HepG2 (cell line): ENCODE measurements around the gene SUSD3. TPM values are rescaled to one million over a fixed set of nuclear protein-coding genes. Genes with fewer than 3 reads are reported as not detected.

Experiments
- ATAC-seq: fragments of 200-7000 bp; cut with Tn5 transposase; 3 replicates; pipeline ENCODE4 v1.9.1; 2020; ENCODE audit warnings: mild to moderate bottlenecking, moderate library complexity
- BruUV-seq: library from RNA; stranded (reverse); fragments of 400-500 nt; replicated peaks from 2 replicates; lab custom pipeline; 2021; lab: Mats Ljungman, UMichigan
- CTCF ChIA-PET: fragments of 300-600 bp; formaldehyde crosslinking; extraction: SDS; loops from one replicate; lab custom pipeline; 2021; ENCODE audit warnings: low total read pairs, inconsistent platforms, low intra/inter-chr PET ratio; lab: Yijun Ruan, JAX
- POLR2A ChIA-PET: fragments of 350-600 bp; sonication (Branson Sonifier 250); formaldehyde crosslinking; loops from one replicate; lab custom pipeline; 2020; ENCODE audit warnings: antibody characterized with exemption, inconsistent platforms; lab: Yijun Ruan, JAX
- DNase-seq: peaks from one replicate; pipeline ENCODE4 v3.0.0-alpha.2; 2015; ENCODE audit warnings: low spot score
- FAIRE-seq: peaks from 3 replicates; lab custom pipeline; 2011; peaks lifted over from hg19 to GRCh38; lab: Jason Lieb, UNC
- H2AFZ ChIP-seq: one replicate; pipeline ENCODE4 v1.6.1; 2011; ENCODE audit warnings: low read length, inconsistent platforms
- H3K27ac ChIP-seq: fragments of 300-600 bp; 3 replicates; pipeline ENCODE4 v1.8.0; 2011; ENCODE audit warnings: mixed run types, mild to moderate bottlenecking, mixed read lengths, low read length, inconsistent platforms; ENCODE audit not compliant: insufficient read depth; ENCODE audit errors: extremely low read length
- H3K27me3 ChIP-seq, 2 experiments: fragments of 200-600 bp in 1 of 2; 2 replicates in 1 of 2; 3 replicates in 1 of 2; pipeline versions ENCODE4 v1.6.0 to v1.8.0; 2011; ENCODE audit warnings: low read length in 2 of 2, mild to moderate bottlenecking in 2 of 2, moderate library complexity in 2 of 2, inconsistent platforms in 1 of 2; ENCODE audit not compliant: insufficient read depth in 2 of 2, control insufficient read depth in 1 of 2
- H3K36me3 ChIP-seq, 2 experiments: fragments of 200-600 bp in 1 of 2; replicated peaks in 1 of 2; 2 replicates in 1 of 2; 3 replicates in 1 of 2; pipeline versions ENCODE4 v1.5.1 to v1.8.0; 2011; ENCODE audit warnings: low read length in 2 of 2, inconsistent platforms in 1 of 2; ENCODE audit not compliant: insufficient read depth in 2 of 2, control insufficient read depth in 1 of 2
- H3K4me1 ChIP-seq: 2 replicates; pipeline ENCODE4 v1.5.1; 2012; ENCODE audit warnings: low read length, inconsistent platforms; ENCODE audit not compliant: insufficient read depth
- H3K4me2 ChIP-seq: 2 replicates; pipeline ENCODE4 v1.6.0; 2011; ENCODE audit warnings: low read depth, low read length, inconsistent platforms
- H3K4me3 ChIP-seq, 3 experiments: fragments of 200-600 bp in 1 of 3; sonication (generic), shearing (Covaris generic) in 1 of 3; replicated peaks in 1 of 3; 2 replicates each; pipeline ENCODE4 v1.5.1; 2011 to 2016; ENCODE audit warnings: low read length in 3 of 3, inconsistent platforms in 2 of 3, low read depth in 2 of 3, mild to moderate bottlenecking in 2 of 3, control low read depth in 1 of 3, mixed read lengths in 1 of 3; ENCODE audit not compliant: insufficient read depth in 1 of 3
- H3K79me2 ChIP-seq: one replicate; pipeline ENCODE4 v1.6.1; 2011; ENCODE audit warnings: low read length, inconsistent platforms; ENCODE audit not compliant: insufficient read depth
- H3K9ac ChIP-seq: 2 replicates; pipeline ENCODE4 v1.6.0; 2011; ENCODE audit warnings: mild to moderate bottlenecking, low read depth, low read length, inconsistent platforms; ENCODE audit not compliant: insufficient read depth
- H3K9me3 ChIP-seq: 2 replicates; pipeline ENCODE4 v1.5.1; 2012; ENCODE audit warnings: mild to moderate bottlenecking, low read length
- H4K20me1 ChIP-seq: 2 replicates; pipeline ENCODE4 v1.6.0; 2011; ENCODE audit warnings: inconsistent platforms, mild to moderate bottlenecking, low read length, moderate library complexity; ENCODE audit not compliant: insufficient read depth
- MTF1 ChIP-seq: sonication (generic); formaldehyde crosslinking; IDR thresholded peaks from 2 replicates; pipeline ENCODE4 v1.5.0; 2020; ENCODE audit warnings: missing genetic modification reagents
- ZMAT3 ChIP-seq: sonication (generic); formaldehyde crosslinking; conservative IDR thresholded peaks from 2 replicates; pipeline ENCODE4 v1.7.0; 2021; ENCODE audit warnings: missing genetic modification reagents
- ZNF343 ChIP-seq: sonication (generic); formaldehyde crosslinking; IDR thresholded peaks from 2 replicates; pipeline ENCODE4 v1.4.0; 2020; ENCODE audit warnings: mild to moderate bottlenecking, missing genetic modification reagents
- WGBS: methylation state at CpG from one replicate; pipeline ENCODE4 v1.1.6; 2017; ENCODE audit warnings: low lambda C conversion rate; 5-methylcytosine and 5-hydroxymethylcytosine counted together
- in situ Hi-C: cut with HindIII; loops from 2 replicates; pipeline ENCODE4 v1.10.0; 2017; ENCODE audit warnings: low pct_unique_long_range_greater_than_20kb; ENCODE audit not compliant: extremely low pct_ligation_motif_present
- intact Hi-C: fragments of 100-400 bp; cut with micrococcal nuclease; formaldehyde crosslinking; loops from one replicate; pipeline ENCODE4 v1.10.0; 2022; ENCODE audit not compliant: unreplicated experiment
- polyA plus RNA-seq, 8 experiments: library from polyadenylated mRNA; depleted of rRNA in 3 of 8; stranded (reverse) in 7 of 8; unstranded in 1 of 8; fragments of >200 nt; fragmentation: Illumina TruSeq in 4 of 8; extraction: Trizol in 4 of 8; gene quantifications; 2 replicates each; pipeline versions ENCODE4 v1.2.1 to v1.2.3, GENCODE V29; 2011 to 2016; ENCODE audit warnings: low read depth in 4 of 8, missing spikeins in 1 of 8, mixed read lengths in 1 of 8; ENCODE audit not compliant: insufficient read depth in 1 of 8
- total RNA-seq, 5 experiments: library from RNA; depleted of rRNA; stranded (reverse); fragments of >200 nt; fragmentation: Illumina TruSeq; extraction: Trizol; gene quantifications; 2 replicates each; pipeline ENCODE4 v1.2.3, GENCODE V29; 2016; ENCODE audit warnings: low read depth in 1 of 5
- TF ChIP-seq, protein P1 (sequence below): sonication (generic); formaldehyde crosslinking; IDR thresholded peaks from 2 replicates; pipeline ENCODE4 v1.4.0; 2020; ENCODE audit warnings: mild to moderate bottlenecking, missing genetic modification reagents
- TF ChIP-seq, protein P2 (sequence below): sonication (generic); formaldehyde crosslinking; IDR thresholded peaks from 2 replicates; pipeline ENCODE4 v1.4.0; 2020; ENCODE audit warnings: mild to moderate bottlenecking, missing genetic modification reagents

Gene SUSD3
- total and polyA plus RNA-seq, 2 of the 13 experiments (the other 11 are each of a cell fraction or from before 2014, with no cell fraction given) = 7.0 to 9.1 TPM

- TF ChIP-seq, protein P1, sequence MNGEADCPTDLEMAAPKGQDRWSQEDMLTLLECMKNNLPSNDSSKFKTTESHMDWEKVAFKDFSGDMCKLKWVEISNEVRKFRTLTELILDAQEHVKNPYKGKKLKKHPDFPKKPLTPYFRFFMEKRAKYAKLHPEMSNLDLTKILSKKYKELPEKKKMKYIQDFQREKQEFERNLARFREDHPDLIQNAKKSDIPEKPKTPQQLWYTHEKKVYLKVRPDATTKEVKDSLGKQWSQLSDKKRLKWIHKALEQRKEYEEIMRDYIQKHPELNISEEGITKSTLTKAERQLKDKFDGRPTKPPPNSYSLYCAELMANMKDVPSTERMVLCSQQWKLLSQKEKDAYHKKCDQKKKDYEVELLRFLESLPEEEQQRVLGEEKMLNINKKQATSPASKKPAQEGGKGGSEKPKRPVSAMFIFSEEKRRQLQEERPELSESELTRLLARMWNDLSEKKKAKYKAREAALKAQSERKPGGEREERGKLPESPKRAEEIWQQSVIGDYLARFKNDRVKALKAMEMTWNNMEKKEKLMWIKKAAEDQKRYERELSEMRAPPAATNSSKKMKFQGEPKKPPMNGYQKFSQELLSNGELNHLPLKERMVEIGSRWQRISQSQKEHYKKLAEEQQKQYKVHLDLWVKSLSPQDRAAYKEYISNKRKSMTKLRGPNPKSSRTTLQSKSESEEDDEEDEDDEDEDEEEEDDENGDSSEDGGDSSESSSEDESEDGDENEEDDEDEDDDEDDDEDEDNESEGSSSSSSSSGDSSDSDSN (CRISPR knock-in tag) = 0 out of 2 replicates have a peak, but pooled peaks have one; percentile 20
- TF ChIP-seq ZMAT3 (no peak), ZNF343 (no peak)
Observed at GRCh38 chr9:93010704-93011103, 47.8 kb upstream of the SUSD3 start (continued).

- Histone ChIP-seq H3K4me1 (peaks cover 12% of the 10 kb centered on the region), H4K20me1 (no peaks in the 10 kb centered on the region), H3K9me3 (no peaks in the 10 kb centered on the region), H3K4me2 (0 out of 2 replicates have a peak overlapping the region, but pooled peaks have one; percentile 15), H3K27me3 (no peaks in the 10 kb centered on the region), H3K79me2 (no peaks in the 10 kb centered on the region), H3K4me3 (no peak overlapping the region), H3K9ac (no peak overlapping the region; the same call in 1 of the 2 replicates), H3K27ac (no peak overlapping the region), H2AFZ (no peak overlapping the region), H3K36me3 (no peaks in the 10 kb centered on the region)
- FAIRE-seq = no peak
- CTCF ChIA-PET = no interaction called here
- 90% methylated on average over 5 of the region's 8 CpGs for WGBS
- in situ Hi-C loops = no loop called here
- intact Hi-C loops = no loop called here
- BruUV-seq = no TSS peak
- no peak for TF ChIP-seq MTF1 (CRISPR knock-in tag)
- TF ChIP-seq, protein P2, sequence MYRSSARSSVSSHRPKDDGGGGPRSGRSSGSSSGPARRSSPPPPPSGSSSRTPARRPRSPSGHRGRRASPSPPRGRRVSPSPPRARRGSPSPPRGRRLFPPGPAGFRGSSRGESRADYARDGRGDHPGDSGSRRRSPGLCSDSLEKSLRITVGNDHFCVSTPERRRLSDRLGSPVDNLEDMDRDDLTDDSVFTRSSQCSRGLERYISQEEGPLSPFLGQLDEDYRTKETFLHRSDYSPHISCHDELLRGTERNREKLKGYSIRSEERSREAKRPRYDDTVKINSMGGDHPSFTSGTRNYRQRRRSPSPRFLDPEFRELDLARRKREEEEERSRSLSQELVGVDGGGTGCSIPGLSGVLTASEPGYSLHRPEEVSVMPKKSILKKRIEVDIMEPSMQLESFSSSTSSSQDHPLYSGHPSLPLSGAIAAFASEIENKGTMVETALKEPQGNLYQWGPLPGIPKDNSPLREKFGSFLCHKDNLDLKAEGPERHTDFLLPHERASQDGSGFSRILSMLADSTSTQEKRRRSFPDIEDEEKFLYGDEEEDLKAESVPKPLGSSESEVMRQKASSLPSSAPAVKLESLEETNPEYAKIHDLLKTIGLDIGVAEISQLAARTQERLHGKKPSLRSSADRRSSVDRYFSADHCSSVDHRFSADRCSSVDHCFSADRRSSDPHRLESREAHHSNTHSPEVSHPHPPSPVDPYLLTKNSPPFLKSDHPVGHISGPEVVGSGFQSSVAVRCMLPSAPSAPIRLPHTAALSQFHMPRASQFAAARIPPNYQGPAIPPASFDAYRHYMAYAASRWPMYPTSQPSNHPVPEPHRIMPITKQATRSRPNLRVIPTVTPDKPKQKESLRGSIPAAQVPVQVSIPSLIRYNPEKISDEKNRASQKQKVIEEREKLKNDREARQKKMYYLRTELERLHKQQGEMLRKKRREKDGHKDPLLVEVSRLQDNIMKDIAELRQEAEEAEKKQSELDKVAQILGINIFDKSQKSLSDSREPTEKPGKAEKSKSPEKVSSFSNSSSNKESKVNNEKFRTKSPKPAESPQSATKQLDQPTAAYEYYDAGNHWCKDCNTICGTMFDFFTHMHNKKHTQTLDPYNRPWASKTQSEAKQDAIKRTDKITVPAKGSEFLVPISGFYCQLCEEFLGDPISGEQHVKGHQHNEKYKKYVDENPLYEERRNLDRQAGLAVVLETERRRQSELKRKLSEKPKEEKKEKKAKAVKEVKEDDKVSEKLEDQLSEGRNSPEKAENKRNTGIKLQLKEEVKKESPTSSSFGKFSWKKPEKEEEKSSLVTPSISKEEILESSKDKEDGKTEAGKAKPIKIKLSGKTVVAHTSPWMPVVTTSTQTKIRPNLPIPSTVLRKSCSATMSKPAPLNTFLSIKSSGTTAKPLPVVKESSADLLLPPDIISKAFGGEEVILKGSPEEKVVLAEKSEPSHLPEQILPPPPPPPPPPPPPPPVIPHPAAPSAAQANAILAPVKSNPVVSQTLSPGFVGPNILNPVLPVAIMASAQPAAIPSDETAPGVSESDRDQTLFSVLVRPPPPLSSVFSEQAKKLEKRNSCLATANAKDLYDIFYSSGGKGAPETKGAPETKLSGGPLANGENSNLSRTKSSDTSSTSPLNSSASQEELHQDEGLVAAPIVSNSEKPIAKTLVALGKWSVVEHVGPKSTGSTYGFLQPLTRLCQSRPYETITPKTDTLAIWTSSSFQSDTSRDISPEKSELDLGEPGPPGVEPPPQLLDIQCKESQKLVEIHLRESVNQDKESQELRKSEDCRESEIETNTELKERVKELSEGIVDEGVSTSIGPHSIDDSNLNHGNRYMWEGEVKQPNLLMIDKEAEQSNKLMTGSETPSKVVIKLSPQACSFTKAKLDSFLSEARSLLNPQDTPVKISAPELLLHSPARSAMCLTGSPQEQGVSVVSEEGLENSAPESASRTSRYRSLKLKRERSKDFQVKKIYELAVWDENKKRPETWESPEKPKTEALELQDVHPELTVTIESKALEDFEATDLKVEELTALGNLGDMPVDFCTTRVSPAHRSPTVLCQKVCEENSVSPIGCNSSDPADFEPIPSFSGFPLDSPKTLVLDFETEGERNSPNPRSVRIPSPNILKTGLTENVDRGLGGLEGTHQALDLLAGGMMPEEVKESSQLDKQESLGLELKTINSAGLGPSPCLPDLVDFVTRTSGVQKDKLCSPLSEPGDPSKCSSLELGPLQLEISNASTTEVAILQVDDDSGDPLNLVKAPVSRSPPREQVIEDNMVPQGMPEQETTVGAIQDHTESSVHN (CRISPR knock-in tag) = no peak
- no peak for DNase-seq
- ATAC-seq = no peak
- POLR2A ChIA-PET = no interaction called here
Observed at GRCh38 chr9:93011114-93011513, 47.4 kb upstream of the SUSD3 start.
